IMR-90 (cell line): ENCODE results near the gene PTPRF. TPM values are rescaled to one million over a fixed set of nuclear protein-coding genes. Genes with fewer than 3 reads are reported as not detected.

ENCODE experiments used
- ATAC-seq: fragments of 200-7000 bp; cut with Tn5 transposase; 2 replicates; pipeline ENCODE4 v1.9.1; 2020; ENCODE audit warnings: low read depth, mild to moderate bottlenecking, moderate library complexity
- BruUV-seq: library from RNA; stranded (reverse); fragments of 400-500 nt; replicated peaks from 2 replicates; lab custom pipeline; 2021; lab: Mats Ljungman, UMichigan
- CTCF ChIA-PET: fragments of 300-600 bp; formaldehyde crosslinking; extraction: SDS; loops from one replicate; lab custom pipeline; 2021; ENCODE audit warnings: antibody characterized with exemption; lab: Yijun Ruan, JAX
- POLR2A ChIA-PET: fragments of 300-600 bp; sonication (Branson Sonifier 250); formaldehyde crosslinking; loops from one replicate; lab custom pipeline; 2022; ENCODE audit warnings: antibody characterized with exemption; ENCODE audit not compliant: unreplicated experiment; lab: Charles Lee
- DNase-seq: peaks from one replicate; pipeline ENCODE4 v3.0.0; 2013
- H2AFZ ChIP-seq: replicated peaks from 2 replicates; pipeline ENCODE3; 2013; ENCODE audit warnings: low read length, mild to moderate bottlenecking; ENCODE audit not compliant: poor library complexity
- H2AK5ac ChIP-seq: 2 replicates; pipeline ENCODE4 v1.6.1; 2013; ENCODE audit warnings: low read depth, low read length, inconsistent platforms
- H2AK9ac ChIP-seq: replicated peaks from 2 replicates; pipeline ENCODE3; 2013; ENCODE audit warnings: mild to moderate bottlenecking, low read depth, low read length, moderate library complexity; ENCODE audit not compliant: poor library complexity
- H2BK120ac ChIP-seq: 2 replicates; pipeline ENCODE4 v1.6.1; 2013; ENCODE audit warnings: low read depth, low read length, inconsistent platforms
- H2BK15ac ChIP-seq: 3 replicates; pipeline ENCODE4 v1.6.1; 2013; ENCODE audit warnings: low read depth, low read length, inconsistent platforms
- H2BK20ac ChIP-seq: 2 replicates; pipeline ENCODE4 v1.6.1; 2013; ENCODE audit warnings: low read depth, mild to moderate bottlenecking, inconsistent platforms, low read length, moderate library complexity
- H2BK5ac ChIP-seq: 2 replicates; pipeline ENCODE4 v1.6.1; 2013; ENCODE audit warnings: mild to moderate bottlenecking, low read depth, low read length, inconsistent platforms; ENCODE audit not compliant: poor library complexity, severe bottlenecking
- H3K14ac ChIP-seq: replicated peaks from 2 replicates; pipeline ENCODE4 v1.6.1; 2013; ENCODE audit warnings: low read depth, low read length, inconsistent platforms
- H3K18ac ChIP-seq: 2 replicates; pipeline ENCODE4 v1.6.1; 2013; ENCODE audit warnings: low read depth, low read length, control low read depth
- H3K23ac ChIP-seq: 2 replicates; pipeline ENCODE4 v1.6.1; 2013; ENCODE audit warnings: low read depth, low read length, inconsistent platforms
- H3K27ac ChIP-seq: 2 replicates; pipeline ENCODE4 v1.5.1; 2013; ENCODE audit warnings: mild to moderate bottlenecking, control low read depth, low read length; ENCODE audit not compliant: insufficient read depth
- H3K27me3 ChIP-seq: 2 replicates; pipeline ENCODE4 v1.6.1; 2013; ENCODE audit warnings: low read length; ENCODE audit not compliant: control insufficient read depth, insufficient read depth
- H3K36me3 ChIP-seq: 2 replicates; pipeline ENCODE4 v1.6.1; 2013; ENCODE audit warnings: low read length, mixed read lengths; ENCODE audit not compliant: control insufficient read depth, insufficient read depth
- H3K4ac ChIP-seq: 2 replicates; pipeline ENCODE4 v1.6.1; 2013; ENCODE audit warnings: low read depth, low read length, inconsistent platforms
- H3K4me1 ChIP-seq: 2 replicates; pipeline ENCODE4 v1.6.1; 2013; ENCODE audit warnings: low read length, mixed read lengths; ENCODE audit not compliant: control insufficient read depth, insufficient read depth
- H3K4me2 ChIP-seq: 2 replicates; pipeline ENCODE4 v1.6.1; 2013; ENCODE audit warnings: low read depth, mild to moderate bottlenecking, control low read depth, low read length, moderate library complexity
- H3K4me3 ChIP-seq: 2 replicates; pipeline ENCODE4 v1.5.1; 2013; ENCODE audit warnings: low read depth, mild to moderate bottlenecking, control low read depth, low read length, moderate library complexity; ENCODE audit not compliant: insufficient read depth
- H3K56ac ChIP-seq: 2 replicates; pipeline ENCODE4 v1.6.1; 2013; ENCODE audit warnings: low read length, inconsistent platforms; ENCODE audit not compliant: insufficient read depth; ENCODE audit errors: extremely low read depth
- H3K79me1 ChIP-seq, 2 experiments: 2 replicates each; pipeline ENCODE4 v1.6.1; 2013; ENCODE audit warnings: low read length in 2 of 2, inconsistent platforms in 1 of 2, low read depth in 1 of 2
- H3K9ac ChIP-seq: 2 replicates; pipeline ENCODE4 v1.6.1; 2013; ENCODE audit warnings: low read depth, low read length, control low read depth
- H3K9me1 ChIP-seq: 2 replicates; pipeline ENCODE4 v1.6.1; 2013; ENCODE audit warnings: low read length, inconsistent platforms; ENCODE audit not compliant: insufficient read depth
- H3K9me3 ChIP-seq: 2 replicates; pipeline ENCODE4 v1.6.1; 2013; ENCODE audit warnings: low read length; ENCODE audit not compliant: control insufficient read depth, insufficient read depth
- H4K20me1 ChIP-seq: 2 replicates; pipeline ENCODE4 v1.6.1; 2013; ENCODE audit warnings: low read length, inconsistent platforms; ENCODE audit not compliant: insufficient read depth
- H4K5ac ChIP-seq: 2 replicates; pipeline ENCODE4 v1.6.1; 2013; ENCODE audit warnings: mild to moderate bottlenecking, low read depth, low read length, control low read depth
- H4K8ac ChIP-seq, 2 experiments: 2 replicates each; pipeline ENCODE4 v1.6.1; 2013; ENCODE audit warnings: low read depth in 2 of 2, low read length in 2 of 2, control low read depth in 1 of 2, inconsistent platforms in 1 of 2
- H4K91ac ChIP-seq: 2 replicates; pipeline ENCODE4 v1.6.1; 2013; ENCODE audit warnings: low read depth, low read length, inconsistent platforms; ENCODE audit not compliant: insufficient read depth
- MAZ ChIP-seq: IDR thresholded peaks from 2 replicates; pipeline ENCODE4 v1.6.1; 2012; ENCODE audit warnings: low read depth, mild to moderate bottlenecking, low read length, improper control_type of control experiment, moderate library complexity, borderline replicate concordance
- WGBS, 2 experiments: methylation state at CpG; one replicate each; pipeline versions ENCODE4 v1.1.5 to v1.1.7; 2013; ENCODE audit warnings: missing lambda C conversion rate in 2 of 2; ENCODE audit not compliant: insufficient read length in 1 of 2; ENCODE audit errors: extremely low coverage in 2 of 2; 5-methylcytosine and 5-hydroxymethylcytosine counted together
- dilution Hi-C: fragments of 300-500 bp; cut with HindIII; formaldehyde crosslinking; loops from one replicate; pipeline ENCODE4 v1.14.3; 2018; ENCODE audit warnings: low sequenced_read_pairs; ENCODE audit not compliant: unreplicated experiment
- in situ Hi-C: fragments of 300-500 bp; cut with MboI; formaldehyde crosslinking; loops from 3 replicates; pipeline ENCODE4 v1.14.3; 2019; ENCODE audit warnings: low sequenced_read_pairs, inconsistent platforms, mixed read lengths
- intact Hi-C: fragments of 100-400 bp; cut with micrococcal nuclease; formaldehyde crosslinking; loops from 2 replicates; pipeline ENCODE4 v1.10.0; 2022
- polyA plus RNA-seq, 3 experiments: library from polyadenylated mRNA; depleted of rRNA; stranded (reverse); fragments of >200 nt; gene quantifications; 2 replicates each; pipeline ENCODE4 v1.2.3, GENCODE V29; 2012; ENCODE audit warnings: low replicate concordance in 1 of 3
- total RNA-seq: library from RNA; depleted of rRNA; stranded (reverse); fragments of >200 nt; gene quantifications from 2 replicates; pipeline ENCODE4 v1.2.3, GENCODE V29; 2012

PTPRF gene
- total and polyA plus RNA-seq, 2 of the 4 experiments (the other 2 are of a cell fraction), result 25.8 to 92.3 TPM

DNA sequence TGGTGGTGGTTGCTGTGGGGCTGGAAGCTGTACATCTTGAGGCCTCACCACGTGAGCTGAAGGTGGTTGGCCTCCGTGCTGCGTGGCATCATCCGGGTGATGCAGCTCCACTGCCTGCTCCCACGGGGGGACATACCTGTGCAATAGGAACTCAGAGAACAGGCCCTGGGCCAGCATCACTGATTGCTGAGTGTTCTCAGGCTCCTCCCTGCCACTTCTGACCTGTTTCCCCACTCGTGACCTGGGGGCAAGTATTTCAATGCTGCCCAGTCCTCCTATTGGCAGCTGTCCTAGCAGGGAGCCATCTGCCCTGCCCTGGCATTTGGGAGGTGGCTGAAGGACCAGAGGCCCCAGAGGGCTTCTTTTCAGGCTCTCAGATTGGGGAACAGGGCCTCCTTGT, 26.1 kb downstream of the PTPRF start:
- no peak overlapping the region for H4K5ac ChIP-seq
- no peak overlapping the region for H2AK5ac ChIP-seq
- no peaks in the 10 kb centered on the region for H3K9me3 ChIP-seq
- no peak overlapping the region for H3K9ac ChIP-seq
- no peak overlapping the region for H2BK120ac ChIP-seq
- no peak overlapping the region for H2AK9ac ChIP-seq
- DNase-seq (no peak), ATAC-seq (no peak)
- no peak overlapping the region for H3K4me2 ChIP-seq
- BruUV-seq, result no TSS peak
- no peak overlapping the region for H3K18ac ChIP-seq
- H2BK15ac ChIP-seq, result no peak overlapping the region
- no peak overlapping the region for H3K4ac ChIP-seq
- no peak overlapping the region for H4K91ac ChIP-seq
- no peak overlapping the region for H4K8ac ChIP-seq
- no peak overlapping the region for H3K27ac ChIP-seq
- POLR2A ChIA-PET, result no interaction called here
- in situ Hi-C loops, result no loop called here
- no peak for TF ChIP-seq MAZ
- H3K14ac ChIP-seq, result no peak overlapping the region
- H2BK5ac ChIP-seq, result no peak overlapping the region
- dilution Hi-C loops, result no loop called here
- intact Hi-C loops, result no loop called here
- no peak overlapping the region for H3K23ac ChIP-seq
- H2BK20ac ChIP-seq, result no peak overlapping the region
- H3K27me3 ChIP-seq, result no peaks in the 10 kb centered on the region
- no peak overlapping the region for H3K56ac ChIP-seq
- peaks cover 27 to 73% of the 10 kb centered on the region in 2 experiments for H3K79me1 ChIP-seq
- peaks cover 40% of the 10 kb centered on the region for H3K9me1 ChIP-seq
- H3K4me3 ChIP-seq, result no peak overlapping the region
- CTCF ChIA-PET, result no interaction called here
- H2AFZ ChIP-seq, result no peak overlapping the region
- H3K4me1 ChIP-seq, result peaks cover 12% of the 10 kb centered on the region
- peaks cover 48% of the 10 kb centered on the region for H4K20me1 ChIP-seq
- 94% methylated on average over 5 of the region's 6 CpGs; no CpG with 5 or more reads in 1 of the 2 experiments for WGBS, 2 experiments
- peaks cover 18% of the 10 kb centered on the region; the same call in 1 of the 2 replicates for H3K36me3 ChIP-seq
